OCI-LY1 (cell line): Measurements from ENCODE around the gene POLR1H.
A peak's percentile ranks its signal among the peaks of the same experiment; 100 is the strongest.

Source experiments
- H2AFZ ChIP-seq: fragments of 200-600 bp; sonication (generic), shearing (Covaris generic); 2 replicates; pipeline ENCODE4 v1.6.0; 2014; ENCODE audit warnings: antibody characterized with exemption, mild to moderate bottlenecking, low read length
- H3F3A ChIP-seq: fragments of 200-600 bp; sonication (generic), shearing (Covaris generic); 2 replicates; pipeline ENCODE4 v1.6.0; 2014; ENCODE audit warnings: mild to moderate bottlenecking, antibody characterized with exemption, low read length, moderate library complexity; ENCODE audit not compliant: insufficient read depth
- H3K27ac ChIP-seq: fragments of 200-600 bp; sonication (generic); 2 replicates; pipeline ENCODE4 v1.5.1; 2014; ENCODE audit warnings: low read length, mixed run types, mild to moderate bottlenecking, low read depth; ENCODE audit not compliant: poor library complexity, severe bottlenecking
- H3K27me3 ChIP-seq: fragments of 200-600 bp; sonication (generic); 2 replicates; pipeline ENCODE4 v1.6.0; 2014; ENCODE audit warnings: antibody characterized with exemption, mild to moderate bottlenecking, low read length, moderate library complexity; ENCODE audit not compliant: insufficient read depth
- H3K36me3 ChIP-seq: fragments of 200-600 bp; sonication (generic); 2 replicates; pipeline ENCODE4 v1.6.1; 2014; ENCODE audit warnings: mild to moderate bottlenecking, antibody characterized with exemption, low read length, moderate library complexity, mixed read lengths; ENCODE audit not compliant: insufficient read depth
- H3K4me1 ChIP-seq: fragments of 200-600 bp; sonication (generic); 2 replicates; pipeline ENCODE4 v1.5.1; 2014; ENCODE audit warnings: mild to moderate bottlenecking, low read length, moderate library complexity; ENCODE audit not compliant: insufficient read depth, severe bottlenecking
- H3K4me2 ChIP-seq: fragments of 200-600 bp; sonication (generic), shearing (Covaris generic); 2 replicates; pipeline ENCODE4 v1.6.1; 2014; ENCODE audit warnings: low read length
- H3K4me3 ChIP-seq: fragments of 200-600 bp; sonication (generic); 2 replicates; pipeline ENCODE4 v1.5.1; 2014; ENCODE audit warnings: low read length, low read depth, mild to moderate bottlenecking, mixed read lengths; ENCODE audit not compliant: poor library complexity, severe bottlenecking
- H3K79me2 ChIP-seq: fragments of 200-600 bp; shearing (Covaris generic); 2 replicates; pipeline ENCODE4 v1.6.1; 2016; ENCODE audit warnings: mixed run types, low read length, mixed read lengths; ENCODE audit not compliant: insufficient read depth
- H3K9ac ChIP-seq: fragments of 200-600 bp; sonication (generic), shearing (Covaris generic); 2 replicates; pipeline ENCODE4 v1.6.1; 2014; ENCODE audit warnings: mild to moderate bottlenecking, low read length, mixed read lengths
- H3K9me2 ChIP-seq: fragments of 200-600 bp; sonication (generic), shearing (Covaris generic); 2 replicates; pipeline ENCODE4 v1.6.1; 2014; ENCODE audit warnings: low read depth, mild to moderate bottlenecking, low read length, mixed read lengths
- H3K9me3 ChIP-seq: fragments of 200-600 bp; shearing (Covaris generic); 2 replicates; pipeline ENCODE4 v1.6.1; 2014; ENCODE audit warnings: low read length, mixed read lengths
- H4K20me1 ChIP-seq: fragments of 200-600 bp; sonication (generic), shearing (Covaris generic); 2 replicates; pipeline ENCODE4 v1.6.0; 2016; ENCODE audit warnings: mild to moderate bottlenecking, low read length; ENCODE audit not compliant: insufficient read depth
- EZH2 ChIP-seq: fragments of 200-600 bp; sonication (generic), shearing (Covaris generic); IDR thresholded peaks from 2 replicates; pipeline ENCODE4 v1.8.0; 2017; ENCODE audit warnings: borderline replicate concordance, mixed run types, mild to moderate bottlenecking, antibody characterized with exemption, low read length, moderate library complexity, mixed read lengths
- TF ChIP-seq, protein P1 (sequence below): fragments of 200-600 bp; sonication (generic), shearing (Covaris generic); IDR thresholded peaks from 2 replicates; pipeline ENCODE4 v1.5.1; 2017; ENCODE audit warnings: mild to moderate bottlenecking, antibody characterized with exemption, low read length, moderate library complexity, mixed read lengths

Gene POLR1H

GRCh38 chr6:30102970-30103871 is 42.2 kb downstream of the POLR1H start:
- H3K27ac ChIP-seq: peak overlapping the region; percentile 4

GRCh38 chr6:30103872-30104179 is 42.8 kb downstream of the POLR1H start:
- Histone ChIP-seq H3F3A (no peaks in the 10 kb centered on the region), H3K27me3 (no peaks in the 10 kb centered on the region; the same call in 1 of the 2 replicates), H3K9ac (no peak overlapping the region; the same call in 1 of the 2 replicates), H3K27ac (no peak overlapping the region), H3K9me3 (no peaks in the 10 kb centered on the region), H3K4me1 (peaks cover 30% of the 10 kb centered on the region), H3K79me2 (no peaks in the 10 kb centered on the region), H3K9me2 (no peaks in the 10 kb centered on the region), H3K4me3 (peak overlapping the region; percentile 59), H2AFZ (no peak overlapping the region), H3K4me2 (peak overlapping the region; percentile 88), H3K36me3 (no peaks in the 10 kb centered on the region), H4K20me1 (no peaks in the 10 kb centered on the region)
- no peak for TF ChIP-seq EZH2
- TF ChIP-seq, protein P1, sequence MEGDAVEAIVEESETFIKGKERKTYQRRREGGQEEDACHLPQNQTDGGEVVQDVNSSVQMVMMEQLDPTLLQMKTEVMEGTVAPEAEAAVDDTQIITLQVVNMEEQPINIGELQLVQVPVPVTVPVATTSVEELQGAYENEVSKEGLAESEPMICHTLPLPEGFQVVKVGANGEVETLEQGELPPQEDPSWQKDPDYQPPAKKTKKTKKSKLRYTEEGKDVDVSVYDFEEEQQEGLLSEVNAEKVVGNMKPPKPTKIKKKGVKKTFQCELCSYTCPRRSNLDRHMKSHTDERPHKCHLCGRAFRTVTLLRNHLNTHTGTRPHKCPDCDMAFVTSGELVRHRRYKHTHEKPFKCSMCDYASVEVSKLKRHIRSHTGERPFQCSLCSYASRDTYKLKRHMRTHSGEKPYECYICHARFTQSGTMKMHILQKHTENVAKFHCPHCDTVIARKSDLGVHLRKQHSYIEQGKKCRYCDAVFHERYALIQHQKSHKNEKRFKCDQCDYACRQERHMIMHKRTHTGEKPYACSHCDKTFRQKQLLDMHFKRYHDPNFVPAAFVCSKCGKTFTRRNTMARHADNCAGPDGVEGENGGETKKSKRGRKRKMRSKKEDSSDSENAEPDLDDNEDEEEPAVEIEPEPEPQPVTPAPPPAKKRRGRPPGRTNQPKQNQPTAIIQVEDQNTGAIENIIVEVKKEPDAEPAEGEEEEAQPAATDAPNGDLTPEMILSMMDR: no peak

More at GRCh38 chr6:30102970-30103871, 42.2 kb downstream of the POLR1H start:
- H3K9me3 ChIP-seq: no peaks in the 10 kb centered on the region
- no peak for TF ChIP-seq EZH2
- TF ChIP-seq, protein P1: peak; percentile 91
- H3K4me2 ChIP-seq: peak overlapping the region; percentile 88
- no peaks in the 10 kb centered on the region; the same call in 1 of the 2 replicates for H3K27me3 ChIP-seq
- peak overlapping the region; percentile 54; the same call in 1 of the 2 replicates for H2AFZ ChIP-seq
- no peaks in the 10 kb centered on the region for H3K9me2 ChIP-seq
- no peaks in the 10 kb centered on the region for H3K79me2 ChIP-seq
- no peaks in the 10 kb centered on the region for H3K36me3 ChIP-seq
- peak overlapping the region; percentile 58; the same call in 1 of the 2 replicates for H3K9ac ChIP-seq
- H3F3A ChIP-seq: no peaks in the 10 kb centered on the region
- H3K4me1 ChIP-seq: peaks cover 31% of the 10 kb centered on the region
- H3K4me3 ChIP-seq: peak overlapping the region; percentile 59
- H4K20me1 ChIP-seq: no peaks in the 10 kb centered on the region

- Histone ChIP-seq H3K9me2 (no peaks in the 10 kb centered on the region), H3K36me3 (no peaks in the 10 kb centered on the region), H3K27me3 (no peaks in the 10 kb centered on the region; the same call in 1 of the 2 replicates), H3K4me1 (peaks cover 30% of the 10 kb centered on the region), H3K9me3 (no peaks in the 10 kb centered on the region), H2AFZ (no peak overlapping the region), H3K4me2 (no peak overlapping the region), H3K4me3 (no peak overlapping the region), H4K20me1 (no peaks in the 10 kb centered on the region), H3K27ac (no peak overlapping the region), H3F3A (no peaks in the 10 kb centered on the region), H3K9ac (no peak overlapping the region), H3K79me2 (no peaks in the 10 kb centered on the region)
- TF ChIP-seq EZH2: no peak
- TF ChIP-seq, protein P1: no peak
Measured at GRCh38 chr6:30104661-30105060, 43.6 kb downstream of the POLR1H start.
